ENCODE results near the gene LPP. TPM values are rescaled to one million over a fixed set of nuclear protein-coding genes. Genes with fewer than 3 reads are reported as not detected.

Gene LPP
- total and polyA plus RNA-seq, 9 of the 15 experiments (the other 6 are each of a cell fraction or from before 2014, with no cell fraction given): 0.07 to 0.18 TPM; not detected in 7

DNA sequence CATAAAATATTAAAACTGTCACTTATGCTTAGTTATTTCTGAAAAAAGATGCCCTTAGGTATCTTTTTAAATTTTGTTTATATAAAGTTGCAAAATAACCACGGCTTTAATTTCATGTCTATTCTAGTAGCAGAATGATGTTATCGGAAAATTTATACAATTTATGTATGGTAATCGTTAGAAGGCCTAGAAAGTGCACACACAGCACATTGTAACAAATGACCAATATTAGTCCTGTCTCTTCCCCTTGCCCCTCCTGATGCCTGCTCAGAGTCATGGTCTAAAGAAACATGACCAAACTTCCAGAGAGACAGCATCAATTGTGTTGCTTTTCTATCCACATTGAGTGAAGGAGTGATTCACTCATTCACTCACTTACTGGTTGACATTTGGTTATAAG is 6.2 kb upstream of the LPP start:
- 0% methylated on average over 3 of the region's 3 CpGs for WGBS (ENCODE audit: insufficient coverage, low coverage, missing lambda C conversion rate)
- CTCF ChIA-PET (ENCODE audit: low intra/inter-chr PET ratio): no interaction called here
- peaks cover 0 to 9% of the 10 kb centered on the region in 2 experiments; a peak in 2 of 5 replicates for H3K27me3 ChIP-seq (ENCODE audit: control insufficient read depth in 2 of 2, insufficient read depth in 2 of 2, low read length in 2 of 2)
- no peak overlapping the region for H2AFZ ChIP-seq (ENCODE audit: low read depth, low read length)
- no peak overlapping the region for H3K9ac ChIP-seq (ENCODE audit: insufficient read depth in 1 of 2, low read depth in 2 of 2, low read length in 2 of 2)
- in situ Hi-C loops (cut with MboI): no loop called here
- no peaks in the 10 kb centered on the region for H3K9me3 ChIP-seq (replicated peaks; ENCODE audit: control insufficient read depth, insufficient read depth, low read depth, low read length)
- no peak overlapping the region for H3K4me3 ChIP-seq
- POLR2A ChIA-PET: no interaction called here
- no peaks in the 10 kb centered on the region for H3K36me3 ChIP-seq (ENCODE audit: control insufficient read depth, insufficient read depth, low read length)
- H3K9me1 ChIP-seq (ENCODE audit: control insufficient read depth, insufficient read depth, low read length): no peaks in the 10 kb centered on the region
- no peaks in the 10 kb centered on the region for H3K79me2 ChIP-seq (ENCODE audit: control insufficient read depth, insufficient read depth, low read length)
- peak; percentile 3; the same call in 1 of the 2 replicates for TF ChIP-seq MAFF (IDR thresholded peaks at IDR 0.05; ENCODE audit: low read length)
- TF ChIP-seq ZNF316 (IDR thresholded peaks at IDR 0.05): peak; percentile 39; the same call in 1 of the 2 replicates
- TF ChIP-seq, protein P1, sequence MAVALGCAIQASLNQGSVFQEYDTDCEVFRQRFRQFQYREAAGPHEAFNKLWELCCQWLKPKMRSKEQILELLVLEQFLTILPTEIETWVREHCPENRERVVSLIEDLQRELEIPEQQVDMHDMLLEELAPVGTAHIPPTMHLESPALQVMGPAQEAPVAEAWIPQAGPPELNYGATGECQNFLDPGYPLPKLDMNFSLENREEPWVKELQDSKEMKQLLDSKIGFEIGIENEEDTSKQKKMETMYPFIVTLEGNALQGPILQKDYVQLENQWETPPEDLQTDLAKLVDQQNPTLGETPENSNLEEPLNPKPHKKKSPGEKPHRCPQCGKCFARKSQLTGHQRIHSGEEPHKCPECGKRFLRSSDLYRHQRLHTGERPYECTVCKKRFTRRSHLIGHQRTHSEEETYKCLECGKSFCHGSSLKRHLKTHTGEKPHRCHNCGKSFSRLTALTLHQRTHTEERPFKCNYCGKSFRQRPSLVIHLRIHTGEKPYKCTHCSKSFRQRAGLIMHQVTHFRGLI (CRISPR knock-in tag; IDR thresholded peaks at IDR 0.05): no peak
- no peak overlapping the region for H3K4me2 ChIP-seq (ENCODE audit: insufficient read depth, low read length)
- no TSS peak for BruUV-seq (replicated peaks)
- intact Hi-C loops (cut with micrococcal nuclease): no loop called here
- DNase-seq (ENCODE audit: extremely low read depth in 1 of 4, low spot score in 3 of 4): no peak
- H3K27ac ChIP-seq (ENCODE audit: extremely low read depth, low read depth, low read length): no peak overlapping the region
- no peaks in the 10 kb centered on the region for H3K4me1 ChIP-seq (replicated peaks in 1 of 2; ENCODE audit: control insufficient read depth in 2 of 2, insufficient read depth in 2 of 2, low read length in 2 of 2)
- no peak for ATAC-seq
- no peak for FAIRE-seq
- H4K20me1 ChIP-seq (replicated peaks; ENCODE audit: control insufficient read depth, insufficient read depth, low read length): no peaks in the 10 kb centered on the region

DNA sequence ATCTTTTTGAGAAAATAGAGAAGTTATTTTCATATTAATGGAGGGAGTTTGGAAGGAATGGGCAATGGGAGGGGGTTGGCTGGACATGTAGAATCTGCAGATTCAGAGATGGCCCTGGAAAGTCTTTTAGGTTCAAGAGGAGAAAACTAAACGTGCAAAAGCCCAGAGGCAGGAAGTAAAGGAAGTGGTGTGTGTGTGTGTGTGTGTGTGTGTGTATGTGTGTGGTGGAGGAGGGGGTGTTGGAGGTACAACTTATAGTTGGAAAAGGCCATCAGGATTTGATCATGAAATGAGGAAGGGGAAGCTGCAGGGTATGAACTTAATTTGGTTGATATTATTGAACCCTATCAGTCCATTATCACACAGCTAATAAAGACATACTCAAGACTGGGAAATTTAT is 5.6 kb upstream of the LPP start:
- no peak overlapping the region for H2AFZ ChIP-seq (ENCODE audit: low read depth, low read length)
- no peak overlapping the region for H3K27ac ChIP-seq (ENCODE audit: extremely low read depth, low read depth, low read length)
- ChIA-PET POLR2A (no interaction called here), CTCF (ENCODE audit: low intra/inter-chr PET ratio) (no interaction called here)
- DNase-seq (ENCODE audit: extremely low read depth in 1 of 4, low spot score in 3 of 4) (no peak), ATAC-seq (no peak), FAIRE-seq (no peak)
- no peaks in the 10 kb centered on the region for H3K9me3 ChIP-seq (replicated peaks; ENCODE audit: control insufficient read depth, insufficient read depth, low read depth, low read length)
- no TSS peak for BruUV-seq (replicated peaks)
- H3K9me1 ChIP-seq (ENCODE audit: control insufficient read depth, insufficient read depth, low read length): no peaks in the 10 kb centered on the region
- no peaks in the 10 kb centered on the region for H3K4me1 ChIP-seq (replicated peaks in 1 of 2; ENCODE audit: control insufficient read depth in 2 of 2, insufficient read depth in 2 of 2, low read length in 2 of 2)
- 0% methylated on average over 1 of the region's 1 CpG for WGBS (ENCODE audit: insufficient coverage, low coverage, missing lambda C conversion rate)
- H3K36me3 ChIP-seq (ENCODE audit: control insufficient read depth, insufficient read depth, low read length): no peaks in the 10 kb centered on the region
- H3K4me3 ChIP-seq: no peak overlapping the region
- 0 out of 2 replicates have a peak, but pooled peaks cover 3% of the 10 kb centered on the region for H4K20me1 ChIP-seq (replicated peaks; ENCODE audit: control insufficient read depth, insufficient read depth, low read length)
- H3K27me3 ChIP-seq (ENCODE audit: control insufficient read depth in 2 of 2, insufficient read depth in 2 of 2, low read length in 2 of 2): peaks cover 0 to 15% of the 10 kb centered on the region in 2 experiments; a peak in 3 of 5 replicates
- no peaks in the 10 kb centered on the region for H3K79me2 ChIP-seq (ENCODE audit: control insufficient read depth, insufficient read depth, low read length)
- intact Hi-C loops (cut with micrococcal nuclease) (no loop called here), in situ Hi-C loops (cut with MboI) (no loop called here)
- no peak overlapping the region for H3K9ac ChIP-seq (ENCODE audit: insufficient read depth in 1 of 2, low read depth in 2 of 2, low read length in 2 of 2)
- no peak overlapping the region for H3K4me2 ChIP-seq (ENCODE audit: insufficient read depth, low read length)
- TF ChIP-seq, protein P2, sequence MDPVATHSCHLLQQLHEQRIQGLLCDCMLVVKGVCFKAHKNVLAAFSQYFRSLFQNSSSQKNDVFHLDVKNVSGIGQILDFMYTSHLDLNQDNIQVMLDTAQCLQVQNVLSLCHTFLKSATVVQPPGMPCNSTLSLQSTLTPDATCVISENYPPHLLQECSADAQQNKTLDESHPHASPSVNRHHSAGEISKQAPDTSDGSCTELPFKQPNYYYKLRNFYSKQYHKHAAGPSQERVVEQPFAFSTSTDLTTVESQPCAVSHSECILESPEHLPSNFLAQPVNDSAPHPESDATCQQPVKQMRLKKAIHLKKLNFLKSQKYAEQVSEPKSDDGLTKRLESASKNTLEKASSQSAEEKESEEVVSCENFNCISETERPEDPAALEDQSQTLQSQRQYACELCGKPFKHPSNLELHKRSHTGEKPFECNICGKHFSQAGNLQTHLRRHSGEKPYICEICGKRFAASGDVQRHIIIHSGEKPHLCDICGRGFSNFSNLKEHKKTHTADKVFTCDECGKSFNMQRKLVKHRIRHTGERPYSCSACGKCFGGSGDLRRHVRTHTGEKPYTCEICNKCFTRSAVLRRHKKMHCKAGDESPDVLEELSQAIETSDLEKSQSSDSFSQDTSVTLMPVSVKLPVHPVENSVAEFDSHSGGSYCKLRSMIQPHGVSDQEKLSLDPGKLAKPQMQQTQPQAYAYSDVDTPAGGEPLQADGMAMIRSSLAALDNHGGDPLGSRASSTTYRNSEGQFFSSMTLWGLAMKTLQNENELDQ (CRISPR knock-in tag; IDR thresholded peaks at IDR 0.05; ENCODE audit: borderline replicate concordance): no peak
- TF ChIP-seq ZFP1 (CRISPR knock-in tag; IDR thresholded peaks at IDR 0.05) (no peak), SRSF3 (IDR thresholded peaks at IDR 0.05; ENCODE audit: insufficient read depth, low read length) (no peak), EZH2 (IDR thresholded peaks at IDR 0.05; ENCODE audit: borderline replicate concordance, low read depth, low read length) (no peak), POLR2H (tag; IDR thresholded peaks at IDR 0.05; ENCODE audit: low read depth) (no peak), HDAC3 (IDR thresholded peaks at IDR 0.05; ENCODE audit: borderline replicate concordance, partially characterized antibody) (no peak)
- TF ChIP-seq, protein P3, sequence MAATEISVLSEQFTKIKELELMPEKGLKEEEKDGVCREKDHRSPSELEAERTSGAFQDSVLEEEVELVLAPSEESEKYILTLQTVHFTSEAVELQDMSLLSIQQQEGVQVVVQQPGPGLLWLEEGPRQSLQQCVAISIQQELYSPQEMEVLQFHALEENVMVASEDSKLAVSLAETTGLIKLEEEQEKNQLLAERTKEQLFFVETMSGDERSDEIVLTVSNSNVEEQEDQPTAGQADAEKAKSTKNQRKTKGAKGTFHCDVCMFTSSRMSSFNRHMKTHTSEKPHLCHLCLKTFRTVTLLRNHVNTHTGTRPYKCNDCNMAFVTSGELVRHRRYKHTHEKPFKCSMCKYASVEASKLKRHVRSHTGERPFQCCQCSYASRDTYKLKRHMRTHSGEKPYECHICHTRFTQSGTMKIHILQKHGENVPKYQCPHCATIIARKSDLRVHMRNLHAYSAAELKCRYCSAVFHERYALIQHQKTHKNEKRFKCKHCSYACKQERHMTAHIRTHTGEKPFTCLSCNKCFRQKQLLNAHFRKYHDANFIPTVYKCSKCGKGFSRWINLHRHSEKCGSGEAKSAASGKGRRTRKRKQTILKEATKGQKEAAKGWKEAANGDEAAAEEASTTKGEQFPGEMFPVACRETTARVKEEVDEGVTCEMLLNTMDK (IDR thresholded peaks at IDR 0.05; ENCODE audit: borderline replicate concordance, insufficient read depth, low read depth, low read length, poor library complexity, severe bottlenecking): no peak

All from K562 (cell line).